H1 (cell line): Measurements from ENCODE around the gene SGCD. TPM values are rescaled to one million over a fixed set of nuclear protein-coding genes. Genes with fewer than 3 reads are reported as not detected.

Experiments
- CTCF ChIA-PET: fragments of 300-600 bp; sonication (Branson Sonifier 250); formaldehyde crosslinking; loops from one replicate; lab custom pipeline; 2021; ENCODE audit not compliant: partially characterized antibody; lab: Charles Lee
- POLR2A ChIA-PET: fragments of 300-600 bp; sonication (Branson Sonifier 250); formaldehyde crosslinking; loops from one replicate; lab custom pipeline; 2021; ENCODE audit warnings: inconsistent platforms; ENCODE audit not compliant: partially characterized antibody; lab: Charles Lee
- DNase-seq, 2 experiments: peaks; one replicate each; pipeline versions ENCODE4 v3.0.0 to v3.0.0-alpha.2; 2010 to 2022; ENCODE audit warnings: low spot score in 2 of 2, low read depth in 1 of 2, mixed read lengths in 1 of 2
- FAIRE-seq: peaks from 2 replicates; lab custom pipeline; 2011; peaks lifted over from hg19 to GRCh38; lab: Jason Lieb, UNC
- H2AFZ ChIP-seq: 2 replicates; pipeline ENCODE4 v1.8.1; 2012; ENCODE audit warnings: low read length, inconsistent platforms
- H2AK5ac ChIP-seq: 2 replicates; pipeline ENCODE4 v1.6.1; 2013; ENCODE audit warnings: low read depth, low read length
- H2BK120ac ChIP-seq: replicated peaks from 2 replicates; pipeline ENCODE3; 2013; ENCODE audit warnings: low read depth, low read length, inconsistent platforms
- H2BK12ac ChIP-seq: 2 replicates; pipeline ENCODE4 v1.6.1; 2013; ENCODE audit warnings: low read depth, low read length
- H2BK15ac ChIP-seq: 2 replicates; pipeline ENCODE4 v1.6.1; 2013; ENCODE audit warnings: low read length
- H2BK20ac ChIP-seq: 2 replicates; pipeline ENCODE4 v1.6.1; 2013; ENCODE audit warnings: low read length
- H2BK5ac ChIP-seq: 2 replicates; pipeline ENCODE4 v1.6.1; 2013; ENCODE audit warnings: low read depth, low read length
- H3K14ac ChIP-seq: 2 replicates; pipeline ENCODE4 v1.6.1; 2013; ENCODE audit warnings: inconsistent platforms; ENCODE audit not compliant: insufficient read length
- H3K18ac ChIP-seq: 2 replicates; pipeline ENCODE4 v1.6.1; 2013; ENCODE audit warnings: low read length; ENCODE audit errors: extremely low read depth
- H3K23ac ChIP-seq: 2 replicates; pipeline ENCODE4 v1.6.1; 2013; ENCODE audit warnings: inconsistent platforms; ENCODE audit not compliant: insufficient read length
- H3K23me2 ChIP-seq: 2 replicates; pipeline ENCODE4 v1.6.1; 2013; ENCODE audit warnings: low read depth, low read length
- H3K27ac ChIP-seq: 2 replicates; pipeline ENCODE4 v1.6.1; 2011; ENCODE audit warnings: low read depth, low read length, inconsistent platforms
- H3K27me3 ChIP-seq, 4 experiments: replicated peaks in 1 of 4; 1 replicate in 1 of 4; 2 replicates in 3 of 4; pipeline versions ENCODE4 v1.6.1 to v1.8.1; 2011 to 2013; ENCODE audit warnings: low read length in 3 of 4, mild to moderate bottlenecking in 3 of 4, inconsistent platforms in 2 of 4, mixed read lengths in 2 of 4, moderate library complexity in 1 of 4; ENCODE audit not compliant: control insufficient read depth in 3 of 4, insufficient read depth in 3 of 4; ENCODE audit errors: extremely low read depth in 1 of 4
- H3K36me3 ChIP-seq, 4 experiments: 2 replicates each; pipeline versions ENCODE4 v1.6.1 to v1.8.1; 2011 to 2013; ENCODE audit warnings: mild to moderate bottlenecking in 4 of 4, low read length in 3 of 4, moderate library complexity in 2 of 4, control low read depth in 1 of 4, inconsistent platforms in 1 of 4; ENCODE audit not compliant: insufficient read depth in 4 of 4, control insufficient read depth in 2 of 4
- H3K4ac ChIP-seq: replicated peaks from 2 replicates; pipeline ENCODE3; 2013; ENCODE audit warnings: low read length, low read depth, mixed read lengths, inconsistent platforms; ENCODE audit not compliant: insufficient read length
- H3K4me1 ChIP-seq, 4 experiments: replicated peaks in 1 of 4; 1 replicate in 1 of 4; 2 replicates in 3 of 4; pipeline versions ENCODE4 v1.6.1 to v1.8.1; 2011 to 2013; ENCODE audit warnings: low read length in 3 of 4, inconsistent platforms in 2 of 4, mixed read lengths in 1 of 4; ENCODE audit not compliant: insufficient read depth in 4 of 4, control insufficient read depth in 3 of 4
- H3K4me2 ChIP-seq, 2 experiments: 2 replicates each; pipeline versions ENCODE4 v1.6.1 to v1.8.1; 2011 to 2013; ENCODE audit warnings: low read depth in 2 of 2, low read length in 2 of 2, control low read depth in 1 of 2, inconsistent platforms in 1 of 2, mild to moderate bottlenecking in 1 of 2; ENCODE audit not compliant: insufficient read depth in 1 of 2
- H3K4me3 ChIP-seq, 4 experiments: fragments of 200-600, 300-600 bp in 1 of 4; sonication (generic), shearing (Covaris generic), sonication (Bioruptor Twin) in 1 of 4; 2 replicates each; pipeline versions ENCODE4 v1.5.1 to v1.8.1; 2011 to 2016; ENCODE audit warnings: low read length in 4 of 4, low read depth in 3 of 4, control low read depth in 2 of 4, inconsistent platforms in 2 of 4, mild to moderate bottlenecking in 2 of 4, mixed read lengths in 1 of 4, moderate library complexity in 1 of 4; ENCODE audit not compliant: insufficient read depth in 2 of 4; ENCODE audit errors: extremely low read depth in 1 of 4
- H3K56ac ChIP-seq: replicated peaks from 2 replicates; pipeline ENCODE3; 2013; ENCODE audit warnings: low read depth, mild to moderate bottlenecking, mixed read lengths, low read length, inconsistent platforms; ENCODE audit not compliant: insufficient read length
- H3K79me1 ChIP-seq: 2 replicates; pipeline ENCODE4 v1.6.1; 2013; ENCODE audit warnings: low read depth, low read length, control low read depth
- H3K79me2 ChIP-seq, 2 experiments: 2 replicates each; pipeline versions ENCODE4 v1.6.1 to v1.8.1; 2012 to 2013; ENCODE audit warnings: low read length in 2 of 2, mild to moderate bottlenecking in 2 of 2, inconsistent platforms in 1 of 2; ENCODE audit not compliant: insufficient read depth in 2 of 2, control insufficient read depth in 1 of 2
- H3K9ac ChIP-seq, 4 experiments: replicated peaks in 1 of 4; 1 replicate in 1 of 4; 2 replicates in 3 of 4; pipeline versions ENCODE4 v1.6.1 to v1.8.1; 2011 to 2013; ENCODE audit warnings: low read depth in 3 of 4, low read length in 3 of 4, control low read depth in 2 of 4, mild to moderate bottlenecking in 2 of 4, moderate library complexity in 2 of 4, inconsistent platforms in 1 of 4; ENCODE audit errors: extremely low read depth in 1 of 4
- H3K9me3 ChIP-seq, 2 experiments: 2 replicates each; pipeline versions ENCODE4 v1.6.1 to v1.8.1; 2012 to 2013; ENCODE audit warnings: mild to moderate bottlenecking in 2 of 2, moderate library complexity in 2 of 2, control low read depth in 1 of 2, inconsistent platforms in 1 of 2, low read depth in 1 of 2, low read length in 1 of 2, mixed read lengths in 1 of 2; ENCODE audit not compliant: insufficient read depth in 2 of 2
- H4K20me1 ChIP-seq, 2 experiments: replicated peaks in 1 of 2; 2 replicates each; pipeline versions ENCODE3 to v1.8.1; 2011 to 2013; ENCODE audit warnings: inconsistent platforms in 2 of 2, low read length in 2 of 2, mild to moderate bottlenecking in 1 of 2; ENCODE audit not compliant: insufficient read depth in 2 of 2, control insufficient read depth in 1 of 2
- H4K5ac ChIP-seq: 2 replicates; pipeline ENCODE4 v1.6.1; 2013; ENCODE audit warnings: low read length, low read depth, mixed read lengths, inconsistent platforms; ENCODE audit not compliant: insufficient read length
- H4K8ac ChIP-seq: 2 replicates; pipeline ENCODE4 v1.8.0; 2013; ENCODE audit warnings: mild to moderate bottlenecking, moderate library complexity, low read length, inconsistent platforms; ENCODE audit not compliant: insufficient read depth; ENCODE audit errors: extremely low read depth
- H4K91ac ChIP-seq: replicated peaks from 2 replicates; pipeline ENCODE3; 2013; ENCODE audit warnings: low read length, mixed read lengths, inconsistent platforms; ENCODE audit not compliant: insufficient read length
- ATF3 ChIP-seq: IDR thresholded peaks from 2 replicates; pipeline ENCODE4 v1.6.1; 2011; ENCODE audit warnings: low read depth, mild to moderate bottlenecking, low read length; ENCODE audit not compliant: insufficient read depth
- BACH1 ChIP-seq: IDR thresholded peaks from 2 replicates; pipeline ENCODE4 v1.6.1; 2012; ENCODE audit warnings: low read length, improper control_type of control experiment
- GABPA ChIP-seq: IDR thresholded peaks from 2 replicates; pipeline ENCODE4 v1.6.1; 2011; ENCODE audit warnings: mild to moderate bottlenecking, low read length, moderate library complexity, borderline replicate concordance; ENCODE audit not compliant: insufficient read depth
- GTF2F1 ChIP-seq: IDR thresholded peaks from 2 replicates; pipeline ENCODE4 v1.6.1; 2012; ENCODE audit warnings: low read depth, low read length, improper control_type of control experiment, borderline replicate concordance
- KDM4A ChIP-seq: IDR thresholded peaks from one replicate; pipeline ENCODE4 v1.7.1; 2012; ENCODE audit warnings: low read depth, mild to moderate bottlenecking, moderate library complexity, low read length, inconsistent platforms; ENCODE audit not compliant: severe bottlenecking
- RAD21 ChIP-seq, 2 experiments: IDR thresholded peaks in 1 of 2; conservative IDR thresholded peaks in 1 of 2; 2 replicates each; pipeline ENCODE4 v1.6.1; 2011; ENCODE audit warnings: low read depth in 2 of 2, low read length in 2 of 2, improper control_type of control experiment in 1 of 2, inconsistent platforms in 1 of 2, mild to moderate bottlenecking in 1 of 2, moderate library complexity in 1 of 2
- RFX5 ChIP-seq: IDR thresholded peaks from 2 replicates; pipeline ENCODE4 v1.6.1; 2011; ENCODE audit warnings: low read depth, low read length, improper control_type of control experiment, borderline replicate concordance
- SAP30 ChIP-seq: fragments of 300-600 bp; sonication (generic); IDR thresholded peaks from 2 replicates; pipeline ENCODE4 v1.7.1; 2012; ENCODE audit warnings: low read length, moderate library complexity, mild to moderate bottlenecking, inconsistent platforms; ENCODE audit not compliant: insufficient read depth, insufficient replicate concordance
- TAF1 ChIP-seq: IDR thresholded peaks from 2 replicates; pipeline ENCODE4 v1.6.1; 2011; ENCODE audit warnings: mild to moderate bottlenecking, low read depth, low read length
- TEAD4 ChIP-seq: IDR thresholded peaks from 2 replicates; pipeline ENCODE4 v1.6.1; 2012; ENCODE audit warnings: low read depth, low read length, inconsistent platforms, mixed read lengths
- WGBS, 2 experiments: shearing (Covaris generic) in 1 of 2; methylation state at CpG; one replicate each; pipeline versions ENCODE4 v1.1.6 to v1.1.7; 2013 to 2015; ENCODE audit warnings: low lambda C conversion rate in 2 of 2, mixed read lengths in 2 of 2, inconsistent platforms in 1 of 2, low coverage in 1 of 2, missing lambda C conversion rate in 1 of 2; ENCODE audit not compliant: insufficient replicate concordance in 2 of 2, insufficient coverage in 1 of 2, insufficient read length in 1 of 2; ENCODE audit errors: extremely low coverage in 1 of 2, missing lambda C conversion rate in 1 of 2; 5-methylcytosine and 5-hydroxymethylcytosine counted together
- polyA plus RNA-seq, 7 experiments: library from polyadenylated mRNA; depleted of rRNA in 3 of 7; stranded (reverse) in 5 of 7; unstranded in 2 of 7; fragments of >200 nt in 5 of 7; fragments of 200-250 nt in 2 of 7; gene quantifications; 1 replicate in 5 of 7; 2 replicates in 1 of 7; 4 replicates in 1 of 7; pipeline versions ENCODE4 v1.2.1 to v1.2.3, GENCODE V29; 2011 to 2013; ENCODE audit warnings: missing spikeins in 2 of 7, mixed read lengths in 2 of 7
- total RNA-seq: library from RNA; stranded (reverse); fragmentation: NEBNext Ultra II Directional; extraction: Animal tissue kit (Norgen Biotek cat#: 25700); gene quantifications from 2 replicates; pipeline ENCODE4 v1.2.1, GENCODE V29; 2021
- TF ChIP-seq, protein P1 (sequence below): IDR thresholded peaks from 2 replicates; pipeline ENCODE4 v1.6.1; 2012; ENCODE audit warnings: inconsistent platforms

SGCD gene
- total and polyA plus RNA-seq, 2 of the 8 experiments (the other 6 are each of a cell fraction or from before 2014, with no cell fraction given): 0.04 to 0.08 TPM

- Histone ChIP-seq H2BK5ac (no peak overlapping the region), H2BK15ac (no peak overlapping the region), H4K20me1 (no peaks in the 10 kb centered on the region), H2AK5ac (no peak overlapping the region), H3K9ac (no peak overlapping the region), H2BK120ac (no peak overlapping the region), H3K4me1 (no peaks in the 10 kb centered on the region), H3K79me2 (no peaks in the 10 kb centered on the region), H3K23ac (no peak overlapping the region), H4K8ac (no peak overlapping the region), H3K79me1 (no peaks in the 10 kb centered on the region), H3K27ac (no peak overlapping the region), H3K36me3 (no peaks in the 10 kb centered on the region), H2BK12ac (no peak overlapping the region), H3K14ac (no peak overlapping the region), H2BK20ac (no peak overlapping the region), H3K27me3 (no peaks in the 10 kb centered on the region), H3K23me2 (no peaks in the 10 kb centered on the region), H3K9me3 (no peaks in the 10 kb centered on the region), H4K91ac (no peak overlapping the region), H2AFZ (no peak overlapping the region), H3K18ac (no peak overlapping the region), H3K4me2 (no peak overlapping the region), H3K4me3 (no peak overlapping the region), H4K5ac (no peak overlapping the region), H3K4ac (no peak overlapping the region), H3K56ac (no peak overlapping the region)
- WGBS, 2 experiments: 90% methylated on average over 2 of the region's 2 CpGs; no CpG with 5 or more reads in 1 of the 2 experiments
- DNase-seq: no peak
- CTCF ChIA-PET: interaction anchor here (1.5 kb wide), 1 partner anchor 11 kb away, joined by 4 read pairs; no protein-coding TSS in a partner anchor
- FAIRE-seq: no peak
- POLR2A ChIA-PET: no interaction called here
- TF ChIP-seq GABPA (no peak), TAF1 (no peak), TEAD4 (no peak), SAP30 (no peak), RFX5 (no peak), RAD21 (IDR thresholded peaks at IDR 0.05 in 1 of 2, conservative IDR thresholded peaks at IDR 0.05 in 1 of 2; ENCODE audit: low read depth in 2 of 2, low read length in 2 of 2) (no peak), BACH1 (no peak), ATF3 (no peak), GTF2F1 (no peak), KDM4A (no peak)
- TF ChIP-seq, protein P1, sequence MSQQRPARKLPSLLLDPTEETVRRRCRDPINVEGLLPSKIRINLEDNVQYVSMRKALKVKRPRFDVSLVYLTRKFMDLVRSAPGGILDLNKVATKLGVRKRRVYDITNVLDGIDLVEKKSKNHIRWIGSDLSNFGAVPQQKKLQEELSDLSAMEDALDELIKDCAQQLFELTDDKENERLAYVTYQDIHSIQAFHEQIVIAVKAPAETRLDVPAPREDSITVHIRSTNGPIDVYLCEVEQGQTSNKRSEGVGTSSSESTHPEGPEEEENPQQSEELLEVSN: no peak
These were observed 36.9 kb downstream of the SGCD start for GRCh38 chr5:156363861-156364260.
